Liver (tissue), 9 donors: ENCODE results near the gene TLN1. TPM values are rescaled to one million over a fixed set of nuclear protein-coding genes. Genes with fewer than 3 reads are reported as not detected.

ENCODE experiments used
- DNase-seq: peaks from one replicate; pipeline ENCODE4 v3.0.0-alpha.2; 2017; ENCODE audit warnings: low spot score
- H3K27ac ChIP-seq, 2 donors: one replicate each; pipeline ENCODE4 v1.7.0; 2013; ENCODE audit warnings: inconsistent platforms in 2 of 2, low read length in 2 of 2, control low read depth in 1 of 2, low read depth in 1 of 2, mild to moderate bottlenecking in 1 of 2
- H3K27me3 ChIP-seq, 4 donors: one replicate each; pipeline versions ENCODE4 v1.6.1 to v1.7.0; 2013; ENCODE audit warnings: low read length in 3 of 4, inconsistent platforms in 1 of 4, mild to moderate bottlenecking in 1 of 4, moderate library complexity in 1 of 4; ENCODE audit not compliant: control insufficient read depth in 4 of 4, insufficient read depth in 4 of 4
- H3K36me3 ChIP-seq, 4 donors: one replicate each; pipeline versions ENCODE4 v1.6.1 to v1.7.0; 2013; ENCODE audit warnings: low read length in 3 of 4, mild to moderate bottlenecking in 3 of 4, low read depth in 1 of 4, moderate library complexity in 1 of 4; ENCODE audit not compliant: control insufficient read depth in 4 of 4, insufficient read depth in 3 of 4
- H3K4me1 ChIP-seq, 4 donors: one replicate each; pipeline versions ENCODE4 v1.6.1 to v1.7.0; 2013; ENCODE audit warnings: low read length in 3 of 4, mild to moderate bottlenecking in 3 of 4, moderate library complexity in 1 of 4; ENCODE audit not compliant: control insufficient read depth in 4 of 4, insufficient read depth in 4 of 4
- H3K4me3 ChIP-seq, 3 donors: one replicate each; pipeline versions ENCODE4 v1.6.1 to v1.7.0; 2013; ENCODE audit warnings: low read length in 3 of 3, control low read depth in 1 of 3, low read depth in 1 of 3, mild to moderate bottlenecking in 1 of 3
- H3K9ac ChIP-seq, 2 donors: one replicate each; pipeline ENCODE4 v1.7.0; 2013; ENCODE audit warnings: low read length in 2 of 2, mild to moderate bottlenecking in 2 of 2, moderate library complexity in 2 of 2, control low read depth in 1 of 2, low read depth in 1 of 2
- H3K9me3 ChIP-seq, 4 donors: one replicate each; pipeline versions ENCODE4 v1.6.1 to v1.7.0; 2013; ENCODE audit warnings: low read length in 3 of 4; ENCODE audit not compliant: control insufficient read depth in 4 of 4
- ATF3 ChIP-seq: IDR thresholded peaks from 2 replicates; pipeline ENCODE4 v1.6.1; 2016; ENCODE audit warnings: antibody characterized with exemption
- CTCF ChIP-seq: fragments of 150-350 bp; IDR thresholded peaks from 2 replicates; pipeline ENCODE4 v1.5.1; 2017; ENCODE audit warnings: improper control_type of control experiment, low read depth, low read length; ENCODE audit not compliant: missing input control
- EGR1 ChIP-seq, 2 donors: IDR thresholded peaks; 2 replicates each; pipeline ENCODE4 v1.6.1; 2016 to 2018; ENCODE audit warnings: antibody characterized with exemption in 2 of 2, low read depth in 2 of 2
- FOXA1 ChIP-seq: IDR thresholded peaks from 2 replicates; pipeline ENCODE4 v1.6.1; 2016; ENCODE audit warnings: antibody characterized with exemption
- FOXA2 ChIP-seq: IDR thresholded peaks from 2 replicates; pipeline ENCODE4 v1.6.1; 2016; ENCODE audit warnings: antibody characterized with exemption
- GABPA ChIP-seq, 2 donors: IDR thresholded peaks in 1 of 2; conservative IDR thresholded peaks in 1 of 2; 2 replicates each; pipeline ENCODE4 v1.6.1; 2016; ENCODE audit warnings: antibody characterized with exemption in 2 of 2, mild to moderate bottlenecking in 1 of 2, moderate library complexity in 1 of 2
- HNF4A ChIP-seq, 2 donors: conservative IDR thresholded peaks; 2 replicates each; pipeline ENCODE4 v1.6.1; 2016; ENCODE audit warnings: antibody characterized with exemption in 2 of 2, mild to moderate bottlenecking in 2 of 2
- HNF4G ChIP-seq: IDR thresholded peaks from 2 replicates; pipeline ENCODE4 v1.6.1; 2016; ENCODE audit warnings: antibody characterized with exemption
- JUND ChIP-seq, 2 donors: IDR thresholded peaks; 2 replicates each; pipeline ENCODE4 v1.6.1; 2016; ENCODE audit warnings: antibody characterized with exemption in 2 of 2
- MAX ChIP-seq: IDR thresholded peaks from 2 replicates; pipeline ENCODE4 v1.6.1; 2016; ENCODE audit warnings: antibody characterized with exemption
- NR2F2 ChIP-seq: IDR thresholded peaks from 2 replicates; pipeline ENCODE4 v1.6.1; 2016; ENCODE audit warnings: antibody characterized with exemption
- RAD21 ChIP-seq, 2 donors: IDR thresholded peaks; 2 replicates each; pipeline ENCODE4 v1.6.1; 2016; ENCODE audit warnings: antibody characterized with exemption in 2 of 2, mild to moderate bottlenecking in 2 of 2
- REST ChIP-seq: IDR thresholded peaks from 2 replicates; pipeline ENCODE4 v1.6.1; 2016; ENCODE audit warnings: antibody characterized with exemption, mild to moderate bottlenecking
- RXRA ChIP-seq, 2 donors: IDR thresholded peaks; 2 replicates each; pipeline ENCODE4 v1.6.1; 2017 to 2018; ENCODE audit warnings: antibody characterized with exemption in 2 of 2, mild to moderate bottlenecking in 1 of 2
- SP1 ChIP-seq: IDR thresholded peaks from 2 replicates; pipeline ENCODE4 v1.6.1; 2018; ENCODE audit warnings: antibody characterized with exemption, mild to moderate bottlenecking
- TAF1 ChIP-seq: conservative IDR thresholded peaks from 2 replicates; pipeline ENCODE4 v1.6.1; 2016; ENCODE audit warnings: antibody characterized with exemption, mild to moderate bottlenecking
- YY1 ChIP-seq: IDR thresholded peaks from 2 replicates; pipeline ENCODE4 v1.6.1; 2016; ENCODE audit warnings: antibody characterized with exemption, mild to moderate bottlenecking
- ZBTB33 ChIP-seq: IDR thresholded peaks from 2 replicates; pipeline ENCODE4 v1.6.1; 2016; ENCODE audit warnings: antibody characterized with exemption
- WGBS: extraction: QIAGEN DNeasy Blood & Tissue Kit; methylation state at CpG from one replicate; pipeline ENCODE4 v1.1.7; 2013; 5-methylcytosine and 5-hydroxymethylcytosine counted together
- polyA plus RNA-seq, 2 donors: library from polyadenylated mRNA; stranded (reverse) in 1 of 2; unstranded in 1 of 2; fragments of 200-250 nt in 1 of 2; fragments of >200 nt in 1 of 2; fragmentation: Nextera tagmentation in 1 of 2; extraction: Ambion mirVana in 1 of 2; gene quantifications; one replicate each; pipeline versions ENCODE4 v1.2.1 to v1.2.3, GENCODE V29; 2013 to 2015
- total RNA-seq, 2 donors: library from RNA; depleted of rRNA; stranded (reverse); fragments of >200 nt; gene quantifications; one replicate each; pipeline ENCODE4 v1.2.3, GENCODE V29; 2014
- donor health status: healthy.
- donor health status: healthy.
- donor health status: healthy.
- donor health status: healthy.
- donor health status: healthy.

TLN1 gene
- total and polyA plus RNA-seq, 4 donors = 24.5 to 184 (median 125) TPM

GRCh38 chr9:35755071-35755470 is 23.1 kb upstream of the TLN1 start:
- WGBS = 93% methylated on average over 4 of the region's 4 CpGs
- Histone ChIP-seq H3K36me3 (peaks cover 10 to 39% (median 34%) of the 10 kb centered on the region in 4 donors), H3K9me3 (no peaks in the 10 kb centered on the region), H3K4me3 (no peak overlapping the region), H3K27ac (no peak overlapping the region), H3K27me3 (no peaks in the 10 kb centered on the region), H3K4me1 (peaks cover 11 to 29% (median 17%) of the 10 kb centered on the region in 4 donors), H3K9ac (no peak overlapping the region)
- DNase-seq = no peak
- TF ChIP-seq NR2F2 (no peak), RXRA (IDR thresholded peaks at IDR 0.05) (no peak), YY1 (no peak), GABPA (IDR thresholded peaks at IDR 0.05 in 1 of 2, conservative IDR thresholded peaks at IDR 0.05 in 1 of 2) (no peak), FOXA1 (no peak), HNF4G (no peak), EGR1 (IDR thresholded peaks at IDR 0.05; ENCODE audit: low read depth in 2 of 2) (no peak), JUND (IDR thresholded peaks at IDR 0.05) (no peak), CTCF (no peak), RAD21 (IDR thresholded peaks at IDR 0.05) (no peak), SP1 (no peak), MAX (no peak)

GRCh38 chr9:35754264-35754663 is 22.3 kb upstream of the TLN1 start, which contains the start of gene MSMP:
MSMP (minus strand) TSS chr9:35754276; CDS start chr9:35754129, 147 bp downstream.
- H3K27me3 ChIP-seq = no peaks in the 10 kb centered on the region
- H3K4me3 ChIP-seq = no peak within 1 kb of the TSS
- no peak for DNase-seq
- H3K4me1 ChIP-seq = peaks cover 11 to 35% (median 21%) of the 10 kb centered on the region in 4 donors
- WGBS = 73% methylated on average over 3 of the region's 3 CpGs
- no peak within 1 kb of the TSS for H3K27ac ChIP-seq
- H3K9ac ChIP-seq = no peak within 1 kb of the TSS
- no peaks in the 10 kb centered on the region for H3K9me3 ChIP-seq
- H3K36me3 ChIP-seq = peaks cover 10 to 39% (median 34%) of the 10 kb centered on the region in 4 donors
- no peak for TF ChIP-seq TAF1
- no peak for TF ChIP-seq MAX
- TF ChIP-seq YY1 = no peak
- no peak for TF ChIP-seq EGR1 (IDR thresholded peaks at IDR 0.05; ENCODE audit: low read depth in 2 of 2)
- no peak for TF ChIP-seq GABPA (IDR thresholded peaks at IDR 0.05 in 1 of 2, conservative IDR thresholded peaks at IDR 0.05 in 1 of 2)

- Histone ChIP-seq H3K36me3 (peaks cover 10 to 39% (median 34%) of the 10 kb centered on the region in 4 donors), H3K27ac (no peak overlapping the region), H3K4me3 (no peak overlapping the region), H3K9ac (no peak overlapping the region), H3K9me3 (no peaks in the 10 kb centered on the region), H3K27me3 (no peaks in the 10 kb centered on the region), H3K4me1 (peaks cover 9 to 30% (median 18%) of the 10 kb centered on the region in 4 donors)
- no peak for DNase-seq
- 95% methylated on average over 5 of the region's 5 CpGs for WGBS
- no peak for TF ChIP-seq HNF4A (conservative IDR thresholded peaks at IDR 0.05)
- TF ChIP-seq SP1 = no peak
- no peak for TF ChIP-seq REST
- no peak for TF ChIP-seq ZBTB33
- no peak for TF ChIP-seq NR2F2
- no peak for TF ChIP-seq ATF3
- no peak for TF ChIP-seq FOXA2
- no peak for TF ChIP-seq YY1
Measured at GRCh38 chr9:35753466-35753865, 21.5 kb upstream of the TLN1 start.
